HG02610 (cell line): ENCODE measurements around the gene RGS6.

Experiments
- ATAC-seq: cut with Tn5 transposase; IDR thresholded peaks from one replicate; pipeline ENCODE4 v1.9.1; 2021; ENCODE audit warnings: mild to moderate bottlenecking, moderate library complexity; ENCODE audit not compliant: unreplicated experiment

Gene RGS6

GRCh38 chr14:72480464-72481243, 548.4 kb downstream of the RGS6 start:
- ATAC-seq, result no peak

GRCh38 chr14:72483311-72483710, 551.1 kb downstream of the RGS6 start:
- no peak for ATAC-seq

DNA sequence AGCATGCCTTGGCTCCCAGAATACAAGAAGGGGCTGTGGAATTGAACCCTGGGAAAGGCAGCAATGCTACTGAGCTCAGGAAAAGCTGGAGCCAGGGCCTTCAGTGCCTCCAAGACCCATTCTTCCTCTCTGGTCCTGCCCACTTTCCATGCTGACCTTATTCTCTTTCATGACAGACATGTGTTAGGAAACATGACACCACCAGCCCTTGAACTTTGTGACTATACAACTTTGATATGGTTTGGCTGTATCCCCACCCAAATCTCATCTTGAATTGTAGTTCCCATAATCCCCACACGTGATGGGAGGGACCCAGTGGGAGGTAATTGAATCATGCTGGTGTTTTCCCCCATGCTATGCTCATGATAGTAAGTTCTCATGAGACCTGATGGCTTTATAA, 553.5 kb downstream of the RGS6 start:
- no peak for ATAC-seq

DNA sequence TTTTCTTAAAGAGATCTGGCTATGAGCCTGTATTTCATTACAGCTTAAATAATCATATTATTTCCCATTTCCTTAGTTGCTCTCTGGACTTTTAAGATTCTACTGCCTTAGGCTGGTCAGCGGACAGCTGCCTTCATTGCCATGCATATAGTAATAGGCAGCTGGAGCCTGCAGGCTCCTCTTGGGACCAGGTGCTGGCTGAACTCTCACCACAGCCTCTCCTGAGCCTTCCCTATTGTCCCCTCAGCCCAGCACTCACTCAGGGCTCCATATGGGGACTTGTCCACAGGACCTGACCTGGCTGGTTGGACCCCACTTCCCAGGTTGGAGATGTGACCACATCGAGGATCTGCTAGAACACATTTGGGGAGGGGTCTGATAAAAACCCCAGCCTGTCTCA, 556.3 kb downstream of the RGS6 start:
- no peak for ATAC-seq

- ATAC-seq, result no peak
These were observed 560.0 kb downstream of the RGS6 start for GRCh38 chr14:72492196-72492595.

DNA sequence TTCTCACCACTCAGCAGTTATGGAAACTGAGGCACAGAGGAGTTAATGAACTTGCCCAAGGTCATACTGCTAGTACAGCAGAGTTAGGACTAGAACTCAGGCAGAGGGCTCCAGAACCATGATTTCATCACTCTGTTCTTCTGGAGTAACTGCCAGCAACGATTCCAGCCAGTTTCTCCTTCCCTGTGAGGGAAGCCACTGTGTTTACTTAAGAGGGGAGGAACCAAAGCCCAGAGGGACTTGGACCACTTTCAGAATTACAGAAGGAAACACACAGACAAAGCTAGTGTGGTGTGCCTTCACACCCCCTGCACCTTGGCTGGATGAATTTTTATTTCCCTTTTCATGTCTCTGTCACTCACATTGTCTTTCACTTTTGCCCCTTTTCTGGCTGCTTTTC, 563.4 kb downstream of the RGS6 start:
- no peak for ATAC-seq

DNA sequence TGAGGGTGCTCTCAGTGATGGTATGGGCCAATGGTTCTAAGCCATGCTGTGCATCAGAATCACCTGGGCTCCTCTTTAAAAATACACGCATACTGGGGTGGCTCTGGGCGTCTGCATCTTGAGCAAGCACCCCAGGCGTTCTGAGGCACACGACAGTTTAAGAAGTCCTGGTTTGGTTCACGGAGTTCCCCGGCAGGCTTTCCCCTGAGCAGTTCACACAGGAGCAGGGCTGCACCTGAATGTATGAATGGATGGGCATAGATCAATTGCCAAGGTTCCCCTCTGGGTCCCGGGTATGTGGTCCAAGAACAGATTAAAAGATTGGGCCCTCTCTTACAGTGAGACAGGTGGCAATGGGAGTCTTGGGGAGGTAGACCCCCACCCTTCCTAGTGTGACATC, 566.4 kb downstream of the RGS6 start:
- no peak for ATAC-seq

DNA sequence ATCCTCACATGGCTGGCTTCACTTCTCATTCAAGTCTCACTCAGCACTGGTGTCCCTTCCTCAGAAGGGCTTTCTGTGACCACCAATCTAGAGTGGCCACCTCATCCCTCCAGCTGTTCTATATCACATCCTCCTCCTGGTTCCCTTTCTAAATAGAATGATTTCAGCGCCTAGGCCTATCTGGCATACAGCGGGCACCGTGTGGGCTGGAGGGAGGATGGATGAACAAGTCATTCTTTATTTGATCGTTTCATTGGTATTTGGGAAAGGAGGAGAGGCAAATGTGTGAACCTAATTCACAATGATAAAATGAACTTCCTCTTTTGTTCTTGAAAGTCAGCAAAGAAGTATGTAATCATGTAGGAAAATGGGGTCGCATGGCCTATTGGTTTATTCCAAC, 567.5 kb downstream of the RGS6 start:
- ATAC-seq, result no peak

DNA sequence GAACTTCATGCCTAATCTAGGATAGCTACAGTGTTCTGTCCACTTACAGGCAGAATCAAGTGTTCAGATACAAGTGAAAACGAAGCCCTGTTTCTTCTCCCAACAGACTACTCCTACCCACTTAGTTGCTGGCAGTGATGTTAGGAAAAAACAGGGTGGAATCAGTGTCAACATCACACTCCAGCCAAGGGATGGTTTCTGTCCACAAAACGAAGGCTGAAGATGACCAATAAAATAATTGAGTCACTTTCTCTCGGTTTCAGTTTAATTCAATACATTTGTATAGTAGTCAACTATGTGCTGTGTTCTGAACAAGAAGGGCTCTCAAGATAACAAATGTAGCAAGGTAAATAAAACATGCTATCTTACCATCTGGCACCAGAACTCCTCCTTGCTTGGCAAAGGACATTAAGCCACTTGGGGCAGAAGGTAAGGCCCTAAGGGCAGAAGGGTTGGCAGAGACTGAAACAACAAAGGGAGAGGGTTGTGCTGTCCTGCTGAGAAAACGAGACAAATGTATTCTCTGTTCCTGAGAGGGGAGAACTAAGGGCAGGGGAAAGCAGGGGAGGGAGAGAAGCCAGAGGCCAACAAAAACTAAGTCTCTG, 568.1 kb downstream of the RGS6 start:
- no peak for ATAC-seq

- no peak for ATAC-seq
These were observed 569.2 kb downstream of the RGS6 start for GRCh38 chr14:72501439-72501838.

- ATAC-seq, result no peak
These were observed 571.0 kb downstream of the RGS6 start for GRCh38 chr14:72503271-72503670.

GRCh38 chr14:72503696-72504368, 571.6 kb downstream of the RGS6 start:
- ATAC-seq, result no peak

- no peak for ATAC-seq
These were observed 578.3 kb downstream of the RGS6 start for GRCh38 chr14:72510566-72510965.

GRCh38 chr14:72512281-72512680, 580.1 kb downstream of the RGS6 start:
- ATAC-seq, result no peak

DNA sequence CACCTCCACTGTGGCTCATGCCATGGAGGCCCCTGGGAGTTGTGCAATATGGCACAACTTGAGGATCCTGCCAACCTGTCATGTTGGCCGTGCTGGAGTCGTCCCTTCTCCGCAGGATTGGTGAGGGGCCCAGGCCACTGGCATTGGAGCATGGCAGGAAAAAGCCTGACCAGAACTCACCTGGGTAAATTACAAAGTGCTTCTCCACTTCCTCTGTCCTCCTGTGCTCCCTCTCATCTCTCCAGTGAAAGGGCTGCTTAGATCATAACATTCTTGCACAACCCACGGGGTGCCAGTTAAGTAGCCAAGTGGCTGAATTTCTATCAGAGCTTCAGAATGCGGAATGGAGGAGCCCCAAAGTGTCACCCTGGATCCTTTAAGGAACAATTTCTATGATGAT, 580.7 kb downstream of the RGS6 start:
- no peak for ATAC-seq

- no peak for ATAC-seq
These were observed 581.1 kb downstream of the RGS6 start for GRCh38 chr14:72513346-72513745.

- ATAC-seq, result no peak
These were observed 581.9 kb downstream of the RGS6 start for GRCh38 chr14:72513965-72514659.

DNA sequence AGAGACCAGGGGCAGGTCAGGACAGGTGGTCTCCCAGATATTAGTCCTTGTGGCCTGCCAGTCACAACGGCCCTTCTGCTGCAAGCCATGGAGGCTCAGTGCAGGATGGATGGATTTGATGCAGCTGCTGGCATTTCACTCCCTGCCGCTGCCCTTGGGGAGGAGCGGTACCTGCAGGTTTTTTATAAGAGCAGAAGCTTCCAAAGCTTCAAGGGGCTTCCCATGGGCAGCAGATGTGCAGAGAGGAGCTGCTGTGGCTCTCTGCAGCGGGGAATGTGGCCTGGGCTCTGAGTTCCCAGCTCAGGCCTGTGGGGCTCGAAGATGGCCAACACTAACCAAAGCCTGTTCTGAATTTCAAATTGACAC, 582.4 kb downstream of the RGS6 start:
- no peak for ATAC-seq

- ATAC-seq, result no peak
These were observed 583.8 kb downstream of the RGS6 start for GRCh38 chr14:72515779-72516770.

DNA sequence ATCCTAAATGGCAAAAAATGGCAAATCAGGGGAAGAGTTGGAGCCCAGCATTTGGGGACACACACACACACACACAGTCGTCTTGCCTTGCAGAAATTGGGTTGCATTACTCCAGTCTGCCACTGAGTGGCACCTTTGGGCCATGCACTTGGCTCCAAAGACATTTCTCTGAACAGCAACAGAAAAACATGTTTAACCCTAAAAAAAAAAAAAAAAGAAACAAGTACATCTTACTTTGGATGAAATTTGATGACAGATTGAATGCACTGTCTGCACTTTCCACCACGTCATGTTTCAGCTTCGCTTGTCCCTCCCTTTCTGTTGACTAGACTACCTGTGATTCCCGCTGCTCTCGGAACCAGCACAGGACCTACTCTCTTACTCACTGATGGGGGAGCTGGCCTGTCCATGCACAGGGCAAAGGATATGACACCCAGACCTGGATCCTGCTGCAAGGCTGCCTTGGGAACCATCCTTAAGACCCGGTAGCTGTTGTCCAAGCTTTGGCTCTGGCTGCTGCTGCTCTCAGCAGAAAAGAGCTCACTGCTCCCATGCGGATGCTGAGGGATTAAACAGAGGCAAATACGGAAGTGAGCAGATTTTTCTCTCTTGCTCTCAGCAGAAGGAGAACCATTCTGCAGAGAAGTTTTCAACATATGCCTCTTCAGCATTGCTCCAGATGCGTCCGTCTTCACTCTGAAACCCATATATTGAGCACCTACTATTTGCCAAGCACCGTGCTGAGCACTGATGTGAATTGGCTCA, 584.9 kb downstream of the RGS6 start:
- no peak for ATAC-seq
